PC-3 (cell line): ENCODE measurements around the gene ARHGEF25. TPM values are rescaled to one million over a fixed set of nuclear protein-coding genes. Genes with fewer than 3 reads are reported as not detected.

Source experiments
- ATAC-seq: fragments of 200-7000 bp; cut with Tn5 transposase; 2 replicates; pipeline ENCODE4 v1.9.1; 2020; ENCODE audit warnings: mild to moderate bottlenecking, moderate library complexity
- BruUV-seq: library from RNA; stranded (reverse); fragments of 400-500 nt; replicated peaks from 2 replicates; lab custom pipeline; 2021; lab: Mats Ljungman, UMichigan
- CTCF ChIA-PET: fragments of 300-600 bp; sonication (Branson Sonifier 250); formaldehyde crosslinking; loops from one replicate; lab custom pipeline; 2022; ENCODE audit warnings: antibody characterized with exemption; lab: Charles Lee
- POLR2A ChIA-PET: fragments of 300-600 bp; sonication (Branson Sonifier 250); formaldehyde crosslinking; loops from one replicate; lab custom pipeline; 2022; ENCODE audit warnings: antibody characterized with exemption; ENCODE audit not compliant: unreplicated experiment; lab: Charles Lee
- DNase-seq: peaks from one replicate; pipeline ENCODE4 v3.0.0-alpha.2; 2015
- H2AFZ ChIP-seq: fragments of 300-600 bp; sonication (generic); 2 replicates; pipeline ENCODE4 v1.6.0; 2016; ENCODE audit warnings: antibody characterized with exemption, low read length
- H3F3A ChIP-seq: fragments of 300-600 bp; sonication (generic); one replicate; pipeline ENCODE4 v1.6.0; 2017; ENCODE audit warnings: antibody characterized with exemption, low read length, control low read depth, mild to moderate bottlenecking; ENCODE audit not compliant: unreplicated experiment
- H3K27ac ChIP-seq: fragments of 300-600 bp; sonication (generic); 2 replicates; pipeline ENCODE4 v1.5.1; 2016; ENCODE audit warnings: mild to moderate bottlenecking, low read length
- H3K27me3 ChIP-seq: fragments of 300-600 bp; sonication (generic); 2 replicates; pipeline ENCODE4 v1.6.1; 2016; ENCODE audit warnings: low read length, mixed read lengths
- H3K36me3 ChIP-seq: fragments of 300-600 bp; sonication (generic); 2 replicates; pipeline ENCODE4 v1.6.1; 2016; ENCODE audit warnings: low read depth, mixed run types, low read length, mixed read lengths
- H3K4me1 ChIP-seq: fragments of 300-600 bp; sonication (generic); 2 replicates; pipeline ENCODE4 v1.5.1; 2016; ENCODE audit warnings: low read length; ENCODE audit not compliant: insufficient read depth
- H3K4me2 ChIP-seq: fragments of 300-600 bp; sonication (generic); 2 replicates; pipeline ENCODE4 v1.6.0; 2016; ENCODE audit warnings: low read length
- H3K4me3 ChIP-seq: fragments of 300-600 bp; sonication (generic); 2 replicates; pipeline ENCODE4 v1.5.1; 2016; ENCODE audit warnings: mild to moderate bottlenecking, low read length, mixed read lengths
- H3K79me2 ChIP-seq: fragments of 300-600 bp; sonication (generic); 2 replicates; pipeline ENCODE4 v1.6.1; 2017; ENCODE audit warnings: low read length, mixed read lengths
- H3K9ac ChIP-seq: fragments of 300-600 bp; sonication (generic); 2 replicates; pipeline ENCODE4 v1.6.0; 2016; ENCODE audit warnings: mild to moderate bottlenecking, low read length
- H3K9me2 ChIP-seq: fragments of 300-600 bp; sonication (generic); replicated peaks from 2 replicates; pipeline ENCODE4 v1.6.1; 2016; ENCODE audit warnings: mixed run types, low read length, mixed read lengths
- H3K9me3 ChIP-seq: fragments of 300-600 bp; sonication (generic); 2 replicates; pipeline ENCODE4 v1.6.1; 2016; ENCODE audit warnings: low read length, mixed read lengths
- H4K20me1 ChIP-seq: fragments of 300-600 bp; sonication (generic); 2 replicates; pipeline ENCODE4 v1.6.1; 2016; ENCODE audit warnings: low read length, mixed read lengths
- CTCF ChIP-seq: fragments of 300-600 bp; sonication (generic); conservative IDR thresholded peaks from 2 replicates; pipeline ENCODE4 v1.5.1; 2017; ENCODE audit warnings: antibody characterized with exemption, low read depth, mild to moderate bottlenecking, low read length
- EZH2 ChIP-seq: fragments of 300-600 bp; sonication (generic); IDR thresholded peaks from one replicate; pipeline ENCODE4 v1.6.1; 2017; ENCODE audit warnings: antibody characterized with exemption, mild to moderate bottlenecking, low read length; ENCODE audit not compliant: unreplicated experiment
- EZH2phosphoT487 ChIP-seq: fragments of 300-600 bp; sonication (generic); IDR thresholded peaks from 2 replicates; pipeline ENCODE4 v1.6.1; 2018; ENCODE audit warnings: mild to moderate bottlenecking, antibody characterized with exemption, low read length, borderline replicate concordance
- intact Hi-C: fragments of 100-400 bp; cut with micrococcal nuclease; formaldehyde crosslinking; loops from 2 replicates; pipeline ENCODE4 v1.9.0; 2023
- total RNA-seq: library from RNA; depleted of rRNA; stranded (reverse); fragments of >200 nt; gene quantifications from 2 replicates; pipeline ENCODE4 v1.2.3, GENCODE V29; 2014

Gene ARHGEF25
- total RNA-seq, 1 experiment from 2014 or later, result 10.0 TPM

GRCh38 chr12:57622293-57623245, 11.3 kb downstream of the ARHGEF25 start:
- ChIA-PET CTCF (interaction anchor here (1.0 kb wide), 1 partner anchor 40 kb away, joined by 4 read pairs; no protein-coding TSS in a partner anchor), POLR2A (no interaction called here)
- Histone ChIP-seq H3K9me3 (no peaks in the 10 kb centered on the region), H3F3A (no peaks in the 10 kb centered on the region), H3K79me2 (no peaks in the 10 kb centered on the region), H3K4me1 (no peaks in the 10 kb centered on the region), H3K27me3 (peaks cover 15% of the 10 kb centered on the region), H4K20me1 (no peaks in the 10 kb centered on the region), H3K4me2 (no peak overlapping the region; the same call in 1 of the 2 replicates), H2AFZ (0 out of 2 replicates have a peak overlapping the region, but pooled peaks have one; percentile 52), H3K36me3 (no peaks in the 10 kb centered on the region), H3K9ac (no peak overlapping the region), H3K9me2 (no peaks in the 10 kb centered on the region), H3K27ac (no peak overlapping the region), H3K4me3 (no peak overlapping the region)
- TF ChIP-seq EZH2 (no peak), CTCF (no peak), EZH2phosphoT487 (no peak)
- DNase-seq (no peak), ATAC-seq (peak; percentile 8; the same call in 1 of the 2 replicates)
- intact Hi-C loops, result no loop called here
- no TSS peak for BruUV-seq

- peaks cover 15% of the 10 kb centered on the region for H3K27me3 ChIP-seq
- H3K9ac ChIP-seq, result no peak overlapping the region
- no peak for ATAC-seq
- intact Hi-C loops, result no loop called here
- H3K9me2 ChIP-seq, result no peaks in the 10 kb centered on the region
- H3K4me2 ChIP-seq, result no peak overlapping the region
- H3K4me3 ChIP-seq, result no peak overlapping the region
- no peaks in the 10 kb centered on the region for H3K79me2 ChIP-seq
- ChIA-PET POLR2A (no interaction called here), CTCF (interaction anchor here (0.7 kb wide), 1 partner anchor 38 kb away, joined by 3 read pairs; no protein-coding TSS in a partner anchor)
- no peak for TF ChIP-seq CTCF
- TF ChIP-seq EZH2, result no peak
- TF ChIP-seq EZH2phosphoT487, result no peak
- no peaks in the 10 kb centered on the region for H3K4me1 ChIP-seq
- no peak overlapping the region for H3K27ac ChIP-seq
- no peaks in the 10 kb centered on the region for H3K36me3 ChIP-seq
- H3K9me3 ChIP-seq, result no peaks in the 10 kb centered on the region
- H2AFZ ChIP-seq, result no peak overlapping the region
- no peaks in the 10 kb centered on the region for H3F3A ChIP-seq
- no TSS peak for BruUV-seq
- H4K20me1 ChIP-seq, result no peaks in the 10 kb centered on the region
- no peak for DNase-seq
Observed at GRCh38 chr12:57623385-57623784, 12.2 kb downstream of the ARHGEF25 start.
